Measurements from ENCODE around the gene ZNF37A.
"Not testable (repeated sequence)": the region's sequence is repeated elsewhere in the genome, so short reads cannot be mapped to it uniquely, and the experiment has no call there.

Gene ZNF37A

GRCh38 chr10:38094158-38094926 lies at the start of gene ZNF37A:
TSS of gene ZNF37A (plus strand) at chr10:38094337. CDS start at chr10:38096618, 2,281 bp downstream.
- DNase-seq = peak; percentile 88

DNA sequence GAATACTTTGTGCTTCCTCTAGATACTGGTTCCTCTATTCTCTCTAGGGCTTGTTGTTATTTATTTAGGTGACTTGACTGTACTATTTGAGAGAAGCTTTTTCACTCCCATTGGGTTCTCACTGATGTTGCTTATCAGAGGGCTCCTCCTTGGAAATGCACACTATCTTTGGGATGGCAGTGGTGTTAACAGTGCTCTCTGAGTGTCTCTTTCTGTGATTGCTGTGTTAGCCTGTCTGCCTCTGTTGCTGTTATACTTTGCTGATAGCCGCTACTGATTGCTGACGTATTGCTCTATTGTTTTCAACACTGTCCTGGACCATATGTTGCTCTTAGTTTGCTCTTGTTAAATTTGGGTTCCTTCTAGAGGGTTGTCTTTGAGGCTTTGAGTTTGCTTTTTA lies 49.0 kb upstream of the ZNF37A start:
- no peak for DNase-seq

GRCh38 chr10:38047666-38048065 lies 46.5 kb upstream of the ZNF37A start:
- DNase-seq = no peak

GRCh38 chr10:38050212-38050611 lies 43.9 kb upstream of the ZNF37A start:
- no peak for DNase-seq

DNA sequence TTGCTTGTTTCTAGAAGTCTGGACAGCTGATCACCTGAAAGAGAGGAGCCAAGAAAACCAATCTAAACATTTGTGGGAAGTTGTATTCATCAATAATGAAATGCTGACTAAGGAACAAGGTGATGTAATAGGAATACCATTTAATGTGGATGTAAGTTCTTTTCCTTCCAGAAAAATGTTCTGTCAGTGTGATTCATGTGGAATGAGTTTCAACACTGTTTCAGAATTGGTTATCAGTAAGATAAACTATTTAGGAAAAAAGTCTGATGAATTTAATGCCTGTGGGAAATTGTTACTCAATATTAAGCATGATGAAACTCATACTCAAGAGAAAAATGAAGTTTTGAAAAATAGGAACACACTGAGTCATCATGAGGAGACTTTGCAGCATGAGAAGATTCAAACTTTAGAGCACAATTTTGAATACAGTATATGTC lies 39.8 kb upstream of the ZNF37A start:
- no peak for DNase-seq

DNA sequence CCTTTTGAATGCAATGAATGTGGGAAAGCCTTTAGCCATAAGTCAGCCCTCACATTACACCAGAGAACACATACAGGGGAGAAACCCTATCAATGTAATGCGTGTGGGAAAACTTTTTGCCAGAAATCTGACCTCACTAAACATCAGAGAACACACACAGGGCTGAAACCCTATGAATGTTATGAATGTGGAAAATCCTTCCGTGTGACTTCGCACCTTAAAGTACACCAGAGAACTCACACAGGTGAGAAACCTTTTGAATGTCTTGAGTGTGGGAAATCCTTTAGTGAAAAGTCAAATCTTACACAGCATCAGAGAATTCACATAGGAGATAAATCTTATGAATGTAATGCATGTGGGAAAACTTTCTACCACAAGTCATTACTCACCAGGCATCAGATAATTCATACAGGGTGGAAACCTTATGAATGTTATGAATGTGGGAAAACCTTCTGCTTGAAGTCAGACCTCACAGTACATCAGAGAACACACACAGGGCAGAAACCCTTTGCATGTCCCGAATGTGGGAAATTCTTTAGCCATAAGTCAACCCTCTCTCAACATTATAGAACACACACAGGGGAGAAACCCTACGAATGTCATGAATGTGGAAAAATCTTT lies 38.8 kb upstream of the ZNF37A start:
- DNase-seq = not testable (repeated sequence)

DNA sequence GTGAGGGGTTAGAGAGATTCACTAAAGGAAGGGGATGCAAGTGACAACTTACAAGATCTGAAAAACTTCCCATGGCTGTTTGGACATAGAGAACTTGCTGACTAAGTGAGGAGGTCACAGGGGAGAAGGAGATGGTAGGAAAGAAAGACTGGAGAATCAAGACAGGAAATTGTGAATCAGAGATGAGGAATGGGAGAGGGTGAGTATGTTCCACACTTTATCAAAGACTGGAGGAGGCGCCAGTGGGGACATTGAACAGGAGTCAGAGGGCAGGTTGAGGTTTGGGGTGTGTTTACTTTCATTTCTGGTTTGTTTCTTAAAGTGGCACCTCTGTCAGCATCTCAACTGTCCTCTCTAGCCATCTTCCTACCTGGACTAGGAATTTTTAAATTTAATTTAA lies 24.5 kb upstream of the ZNF37A start:
- DNase-seq = not testable (repeated sequence)

GRCh38 chr10:38070501-38070900 lies 23.6 kb upstream of the ZNF37A start:
- DNase-seq = no peak

DNA sequence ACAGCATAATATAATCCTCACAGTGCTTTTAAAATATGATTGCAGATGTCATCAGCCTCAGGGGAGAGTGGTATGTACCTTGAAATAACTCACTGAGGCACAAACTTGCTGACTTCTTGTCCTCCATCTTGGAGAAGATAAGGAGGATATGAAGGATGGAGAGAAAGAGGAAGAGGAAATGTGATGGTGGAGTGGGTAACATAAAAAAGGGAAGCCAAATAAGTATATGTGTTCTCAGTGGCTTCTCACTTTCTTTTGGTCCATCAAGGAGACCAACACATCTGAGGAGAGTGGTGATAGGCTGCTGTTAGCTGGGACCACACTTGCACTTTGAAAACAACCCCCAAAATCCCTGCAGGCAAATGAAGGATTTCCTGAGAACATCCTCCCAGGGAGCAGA lies 21.6 kb upstream of the ZNF37A start:
- no peak for DNase-seq

DNA sequence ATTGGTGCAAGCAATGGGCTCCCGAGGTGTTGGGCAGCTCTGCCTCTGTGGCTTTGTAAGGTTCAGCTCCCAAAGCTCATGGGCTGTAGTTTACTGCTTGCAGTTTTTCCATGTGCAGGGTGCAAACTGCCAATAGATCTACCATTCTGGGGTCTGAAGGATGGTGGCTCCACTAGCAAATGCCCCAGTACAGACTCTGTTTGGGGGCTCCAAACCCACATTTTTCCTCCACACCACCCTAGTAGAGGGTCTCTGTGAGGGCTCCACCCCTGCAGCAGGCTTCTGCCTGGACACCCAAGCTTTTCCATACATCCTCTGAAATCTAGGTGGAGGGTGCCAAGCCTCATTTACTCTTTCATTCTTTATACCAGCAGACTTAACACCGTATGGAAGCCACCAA lies 17.4 kb upstream of the ZNF37A start:
- DNase-seq = no peak

GRCh38 chr10:38093318-38093717 lies 819 bp upstream of the ZNF37A start:
- DNase-seq = not testable (repeated sequence)

DNA sequence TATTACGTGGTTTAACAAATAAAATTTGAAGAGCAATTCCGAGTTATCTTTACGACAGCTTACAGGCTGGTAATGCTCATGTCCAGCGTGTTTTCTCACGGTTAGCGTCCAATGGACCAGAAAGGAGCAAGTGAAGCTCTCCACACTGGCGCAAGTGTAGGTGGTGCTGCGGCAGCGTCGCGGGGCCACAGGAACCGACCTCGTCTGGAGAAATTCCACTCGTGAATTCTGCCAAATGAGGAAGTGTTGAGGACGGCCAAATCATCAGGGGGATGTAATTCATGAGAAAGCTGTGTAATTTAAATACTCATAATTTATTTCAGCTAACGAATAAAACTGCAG lies 350 bp upstream of the ZNF37A start:
- no peak for DNase-seq

GRCh38 chr10:38094927-38095574 lies 914 bp downstream of the ZNF37A start:
- no peak for DNase-seq

DNA sequence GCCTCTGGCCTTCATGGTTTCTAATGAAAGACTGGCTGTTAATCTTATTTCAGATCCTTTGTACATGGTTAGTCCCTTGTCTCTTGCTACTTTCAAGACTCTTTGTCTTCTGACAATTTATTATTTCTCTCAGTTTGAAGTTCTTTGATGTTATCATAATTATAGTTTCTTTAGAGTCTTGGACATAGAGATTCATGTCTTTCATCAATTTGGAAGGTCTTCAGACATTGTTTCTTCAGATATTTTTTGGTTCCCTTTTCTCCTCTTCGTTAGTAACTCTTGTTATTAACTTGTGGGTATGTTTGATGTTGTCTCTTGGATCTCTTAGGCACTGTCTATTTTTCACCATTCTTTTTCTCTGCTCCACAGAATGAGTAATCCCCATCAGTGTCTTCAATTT lies 8.7 kb downstream of the ZNF37A start:
- no peak for DNase-seq

DNA sequence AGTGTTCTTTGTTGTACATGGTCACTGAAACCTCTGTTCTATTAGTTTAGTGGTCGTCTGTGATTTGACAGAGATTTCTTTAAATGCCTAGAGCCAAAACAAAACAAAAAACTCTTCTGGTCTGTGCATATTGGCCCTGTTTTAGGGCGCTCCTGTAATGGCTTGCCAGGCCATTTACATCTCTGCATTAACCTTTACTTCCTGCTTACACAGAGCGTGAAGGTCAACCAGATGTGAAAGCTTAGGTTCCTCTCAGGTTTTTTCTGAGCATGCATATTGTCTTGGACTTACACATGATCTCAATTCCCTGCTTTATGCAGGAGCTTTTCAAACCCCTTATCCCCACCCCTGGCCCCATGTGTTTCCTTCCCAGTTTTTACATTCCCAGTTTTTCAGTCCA lies 9.6 kb downstream of the ZNF37A start:
- no peak for DNase-seq

DNA sequence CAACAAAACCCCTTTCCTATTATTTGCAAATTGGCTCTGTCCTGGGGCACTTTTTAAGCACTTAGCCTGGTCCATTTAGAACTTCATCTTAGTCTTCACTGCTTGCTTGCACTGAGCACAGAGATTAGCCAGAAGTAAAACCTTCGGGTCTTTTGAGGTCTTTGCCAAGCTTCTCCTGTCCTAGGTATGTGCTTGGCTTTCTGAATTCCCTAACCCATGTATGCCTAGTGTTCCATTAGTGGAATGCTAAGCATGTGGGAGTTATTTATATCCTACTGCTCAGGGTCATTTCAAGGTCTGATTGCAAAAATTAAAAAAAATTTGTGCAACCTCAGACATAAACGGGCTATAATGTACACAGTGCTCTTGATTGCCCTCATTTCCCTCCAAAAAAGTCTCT lies 18.0 kb downstream of the ZNF37A start:
- DNase-seq = no peak

DNA sequence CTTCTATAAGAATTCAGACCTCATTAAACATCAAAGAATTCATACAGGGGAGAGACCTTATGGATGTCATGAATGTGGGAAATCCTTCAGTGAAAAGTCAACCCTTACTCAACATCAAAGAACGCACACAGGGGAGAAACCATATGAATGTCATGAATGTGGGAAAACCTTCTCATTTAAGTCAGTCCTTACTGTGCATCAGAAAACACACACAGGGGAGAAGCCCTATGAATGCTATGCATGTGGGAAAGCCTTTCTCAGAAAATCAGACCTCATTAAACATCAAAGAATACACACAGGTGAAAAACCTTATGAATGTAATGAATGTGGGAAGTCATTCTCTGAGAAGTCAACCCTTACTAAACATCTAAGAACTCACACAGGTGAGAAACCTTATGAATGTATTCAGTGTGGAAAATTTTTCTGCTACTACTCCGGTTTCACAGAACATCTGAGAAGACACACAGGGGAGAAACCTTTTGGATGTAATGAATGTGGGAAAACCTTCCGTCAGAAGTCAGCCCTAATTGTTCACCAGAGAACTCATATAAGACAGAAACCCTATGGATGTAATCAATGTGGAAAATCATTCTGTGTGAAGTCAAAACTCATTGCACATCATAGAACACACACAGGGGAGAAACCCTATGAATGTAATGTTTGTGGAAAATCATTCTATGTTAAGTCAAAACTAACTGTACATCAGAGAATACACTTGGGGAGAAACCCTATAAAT lies 24.1 kb downstream of the ZNF37A start:
- no peak for DNase-seq

DNA sequence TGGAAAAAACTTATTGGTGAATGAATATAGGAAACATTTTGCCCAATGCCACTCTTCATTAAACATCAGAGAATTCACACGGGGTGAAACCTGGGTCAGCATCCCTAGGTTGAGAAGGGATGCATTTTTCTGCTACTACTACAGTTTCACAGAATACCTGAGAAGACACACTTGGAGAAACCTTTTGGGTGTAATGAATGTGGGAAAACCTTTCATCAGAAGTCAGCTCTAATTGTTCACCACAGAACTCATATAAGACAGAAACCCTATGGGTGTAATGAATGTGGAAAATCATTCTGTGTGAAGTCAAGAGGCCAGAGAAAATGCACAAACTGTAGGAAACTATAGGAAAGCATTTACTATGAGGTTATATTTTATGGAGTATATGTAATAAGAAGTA lies 24.9 kb downstream of the ZNF37A start:
- DNase-seq = no peak

- no peak for DNase-seq
Measured at GRCh38 chr10:38127812-38128211, 33.7 kb downstream of the ZNF37A start.

DNA sequence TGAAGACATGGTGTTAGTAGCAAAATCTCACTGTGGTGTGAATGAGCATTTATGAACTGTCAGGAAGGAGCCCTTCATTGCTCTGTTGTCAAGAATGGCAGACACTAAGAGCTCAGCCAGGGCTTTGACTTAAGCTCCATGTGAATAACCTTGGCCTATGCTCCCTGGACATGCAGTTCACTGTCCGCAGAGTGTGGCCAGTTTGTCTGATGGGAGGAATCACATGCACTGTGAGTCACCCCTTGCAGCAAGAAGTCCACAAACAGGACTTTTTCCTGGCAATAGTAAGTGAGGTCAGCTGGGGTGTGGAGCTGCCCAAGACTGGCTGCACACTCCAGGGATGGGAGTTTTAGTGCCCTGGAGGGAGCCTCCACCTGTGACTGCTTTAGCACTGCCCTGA lies 49.5 kb downstream of the ZNF37A start:
- DNase-seq = no peak

GRCh38 chr10:38146579-38147333 lies 52.6 kb downstream of the ZNF37A start:
- no peak for DNase-seq

- no peak for DNase-seq
Measured at GRCh38 chr10:38147686-38148085, 53.5 kb downstream of the ZNF37A start.

All from CD4-positive, alpha-beta T cell treated with Interferon gamma for 1 hour (primary cell).